Superior temporal gyrus (tissue), 1 donor: ENCODE measurements around the gene CYB5R3.

ENCODE experiments used
- DNase-seq: peaks from one replicate; pipeline ENCODE4 v3.0.0-alpha.2; 2016; ENCODE audit errors: extremely low spot score

The CYB5R3 gene

DNA sequence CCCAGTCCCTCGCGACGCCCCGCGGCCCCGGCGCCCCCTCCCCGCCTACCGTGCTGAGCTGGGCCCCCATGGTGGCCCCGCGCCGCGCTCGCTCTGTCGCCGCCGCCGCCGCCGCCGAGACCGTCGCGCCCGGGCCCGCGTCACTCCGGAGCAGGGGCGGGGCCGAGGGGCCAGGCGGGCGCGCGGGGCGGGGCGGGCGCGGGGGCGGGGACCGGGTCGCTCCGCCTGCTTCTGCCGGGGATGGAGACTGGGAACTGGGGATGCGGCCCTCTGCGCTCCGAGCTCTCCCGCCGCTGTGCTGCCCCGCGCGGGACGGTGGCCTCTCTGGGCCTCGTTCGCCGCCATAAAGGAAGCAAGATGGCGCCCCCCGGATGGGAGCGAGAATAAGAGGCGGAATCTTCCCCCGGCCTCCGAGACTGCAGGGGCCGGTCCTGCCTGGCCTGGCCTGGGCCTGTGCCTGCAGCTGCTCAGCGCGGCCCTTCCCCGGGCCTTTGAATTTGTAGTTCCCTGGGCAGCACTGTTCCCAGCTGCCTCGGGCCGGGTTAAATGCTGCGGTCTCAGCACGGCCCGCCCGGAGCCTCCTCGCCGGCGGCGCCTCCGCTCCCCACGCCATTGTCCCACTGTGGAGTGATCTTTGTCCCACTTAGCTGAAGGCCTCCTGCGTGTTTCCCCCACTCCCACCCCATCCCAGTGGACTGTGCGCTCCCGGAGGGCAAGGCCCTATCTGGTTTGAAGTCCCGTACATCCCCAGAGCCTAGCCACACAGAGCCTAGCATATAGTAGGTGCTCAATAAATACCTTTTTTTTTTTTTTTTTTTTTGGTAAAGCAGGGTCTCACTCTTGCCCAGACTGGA, at the start of gene CYB5R3:
Gene CYB5R3, minus strand, starts transcription at position 147 of the 854 bp plus-strand sequence. Its CDS starts 77 bp downstream, at position 70.
- peak; percentile 73 for DNase-seq

DNA sequence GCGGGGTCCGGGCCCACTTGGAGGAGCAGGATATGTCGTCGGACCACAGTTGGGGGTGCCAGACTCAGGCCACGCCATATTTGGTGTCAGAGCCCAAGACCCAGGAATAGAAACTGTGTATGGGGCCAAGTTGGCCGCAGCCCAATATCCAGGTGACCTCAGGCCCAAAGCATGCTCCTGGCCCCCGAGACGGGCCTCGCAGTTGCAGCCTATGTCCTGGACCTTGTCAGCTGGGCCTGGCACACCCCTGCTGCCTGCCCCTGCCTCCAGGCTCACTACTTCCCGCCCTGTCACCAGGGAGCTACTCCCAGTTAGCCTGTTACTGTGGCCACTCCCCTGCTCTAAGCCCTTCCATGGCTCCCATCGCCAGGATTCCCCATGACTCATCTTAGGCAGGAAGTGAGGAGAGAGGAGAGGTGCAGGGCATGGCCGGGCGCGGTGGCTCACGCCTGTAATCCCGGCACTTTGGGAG, 48.4 kb upstream of the CYB5R3 start:
- DNase-seq, result no peak

DNA sequence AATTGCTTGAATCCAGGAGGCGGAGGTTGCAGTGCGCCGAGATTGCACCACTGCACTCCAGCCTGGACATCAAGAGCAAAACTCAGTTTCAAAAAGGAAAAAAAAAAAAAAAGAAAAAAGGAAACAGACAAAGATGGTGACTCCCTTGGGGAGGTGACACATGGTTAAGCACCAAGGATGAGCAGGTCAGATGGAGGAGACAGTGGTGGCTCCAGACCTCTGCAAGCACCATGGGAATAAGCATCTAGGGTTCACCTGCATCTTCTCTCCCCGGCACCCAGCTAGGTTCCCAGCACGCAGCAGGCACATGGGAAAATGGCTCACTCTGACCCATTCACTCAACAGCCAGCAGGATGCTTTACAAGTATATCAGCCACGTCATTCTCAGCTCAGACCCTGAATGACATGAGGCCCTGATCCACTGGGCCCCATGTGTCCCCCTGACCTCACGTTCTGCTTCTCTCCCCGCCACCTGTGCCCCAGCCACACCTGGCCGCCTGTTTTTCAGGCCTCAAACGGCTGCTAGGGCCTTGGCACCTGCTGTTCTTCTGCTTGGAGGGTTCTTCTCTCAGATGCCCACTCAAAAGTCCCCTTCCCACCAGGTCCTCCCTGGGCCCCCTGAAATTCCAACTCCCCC, 47.3 kb upstream of the CYB5R3 start:
- no peak for DNase-seq

DNA sequence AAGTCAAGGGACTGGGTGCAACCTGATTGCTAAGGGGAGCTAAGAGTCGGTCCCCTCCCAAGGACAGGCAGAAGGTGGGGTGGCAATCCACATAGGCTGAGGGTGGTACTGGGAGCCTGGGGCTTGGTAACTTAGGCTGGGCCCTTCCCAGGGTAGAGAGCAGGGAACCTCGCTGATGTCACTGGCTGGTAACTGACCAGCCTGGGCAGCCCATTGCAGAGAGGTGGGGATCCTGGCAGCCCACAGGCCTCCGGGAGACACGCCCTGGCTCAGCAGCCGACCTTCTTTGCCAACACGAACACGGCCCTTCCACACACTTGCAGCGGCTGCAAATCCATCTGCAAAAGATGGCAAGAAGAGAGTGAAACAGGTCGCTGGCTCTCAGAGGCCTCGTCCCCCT, 46.1 kb upstream of the CYB5R3 start:
- no peak for DNase-seq

DNA sequence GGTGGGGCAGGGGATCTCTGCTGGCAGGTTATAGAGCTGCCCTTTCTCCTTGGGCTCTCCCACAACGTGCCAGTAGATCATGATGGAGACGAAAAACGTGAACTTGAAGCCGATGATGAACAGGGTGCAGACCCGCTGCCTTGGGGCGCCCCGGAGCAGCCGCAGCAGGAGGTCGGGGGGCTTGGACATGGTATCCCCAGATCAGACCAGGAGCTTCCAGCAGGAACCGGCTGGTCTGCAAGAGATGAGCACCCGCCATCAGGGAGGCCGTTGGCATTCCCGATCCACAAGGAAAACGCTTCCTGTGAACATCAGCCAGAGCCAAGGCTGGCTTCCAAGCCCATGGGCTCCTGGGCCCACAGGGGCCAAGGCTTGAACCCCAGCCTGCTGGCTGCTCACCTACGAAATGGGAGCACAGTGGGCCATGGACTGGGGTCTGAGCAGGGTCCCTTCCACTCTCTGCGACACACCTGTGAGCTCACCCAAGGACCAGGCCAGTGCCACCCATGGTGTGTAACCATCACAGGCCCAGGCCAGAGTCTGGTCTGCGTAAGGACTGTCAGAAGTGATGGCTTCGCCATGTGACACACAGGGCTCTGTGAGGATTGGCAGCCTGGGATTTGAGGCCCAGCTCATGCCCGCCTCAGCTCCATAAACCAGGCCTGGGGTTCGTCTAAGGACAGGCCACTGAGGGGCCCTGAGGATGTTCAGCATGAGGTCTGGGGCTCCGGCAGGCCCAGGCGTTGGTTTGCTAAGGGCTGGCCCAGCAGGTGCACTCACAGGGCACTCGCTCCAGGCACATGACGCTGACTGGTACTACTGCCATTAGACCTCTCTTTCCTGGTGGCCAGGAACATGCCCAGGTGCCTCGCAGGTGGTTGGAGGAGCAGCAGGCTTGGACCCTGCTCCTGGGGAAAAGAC, 44.8 kb upstream of the CYB5R3 start:
- no peak for DNase-seq

DNA sequence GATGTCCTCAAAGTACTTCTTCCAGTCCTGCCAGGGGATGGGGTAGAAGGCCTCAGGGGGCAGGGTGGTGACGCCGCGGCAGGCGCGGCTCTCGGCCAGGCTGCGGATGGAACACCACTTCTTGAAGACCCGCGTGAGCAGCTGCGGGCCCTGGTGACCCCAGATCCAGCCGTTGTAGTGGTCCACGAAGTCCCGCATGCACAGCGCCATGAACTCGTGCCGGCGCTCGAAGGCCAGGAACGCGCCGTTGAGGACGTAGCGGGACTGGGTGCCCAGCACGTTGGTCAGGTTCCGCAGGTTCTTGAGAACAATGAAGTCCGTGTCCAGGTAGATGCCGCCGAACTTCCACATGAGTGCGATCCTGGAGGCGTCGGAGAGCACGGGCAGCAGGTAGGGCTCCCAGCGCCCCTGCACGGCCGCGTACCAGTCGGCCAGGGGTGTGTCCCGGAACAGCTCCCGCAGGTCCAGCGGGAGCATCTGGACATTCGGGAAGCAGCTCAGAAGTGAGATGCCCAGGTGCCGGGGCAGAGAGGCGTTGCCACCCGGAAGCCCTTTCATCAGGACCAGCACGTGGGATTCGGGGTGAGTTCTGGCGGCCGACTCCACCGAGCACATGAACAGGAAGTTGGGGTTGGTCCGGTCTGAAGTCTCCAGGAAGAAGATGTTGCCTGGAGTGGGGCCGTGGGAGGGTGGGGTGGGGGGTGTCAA, 44.0 kb upstream of the CYB5R3 start:
- DNase-seq, result no peak

DNA sequence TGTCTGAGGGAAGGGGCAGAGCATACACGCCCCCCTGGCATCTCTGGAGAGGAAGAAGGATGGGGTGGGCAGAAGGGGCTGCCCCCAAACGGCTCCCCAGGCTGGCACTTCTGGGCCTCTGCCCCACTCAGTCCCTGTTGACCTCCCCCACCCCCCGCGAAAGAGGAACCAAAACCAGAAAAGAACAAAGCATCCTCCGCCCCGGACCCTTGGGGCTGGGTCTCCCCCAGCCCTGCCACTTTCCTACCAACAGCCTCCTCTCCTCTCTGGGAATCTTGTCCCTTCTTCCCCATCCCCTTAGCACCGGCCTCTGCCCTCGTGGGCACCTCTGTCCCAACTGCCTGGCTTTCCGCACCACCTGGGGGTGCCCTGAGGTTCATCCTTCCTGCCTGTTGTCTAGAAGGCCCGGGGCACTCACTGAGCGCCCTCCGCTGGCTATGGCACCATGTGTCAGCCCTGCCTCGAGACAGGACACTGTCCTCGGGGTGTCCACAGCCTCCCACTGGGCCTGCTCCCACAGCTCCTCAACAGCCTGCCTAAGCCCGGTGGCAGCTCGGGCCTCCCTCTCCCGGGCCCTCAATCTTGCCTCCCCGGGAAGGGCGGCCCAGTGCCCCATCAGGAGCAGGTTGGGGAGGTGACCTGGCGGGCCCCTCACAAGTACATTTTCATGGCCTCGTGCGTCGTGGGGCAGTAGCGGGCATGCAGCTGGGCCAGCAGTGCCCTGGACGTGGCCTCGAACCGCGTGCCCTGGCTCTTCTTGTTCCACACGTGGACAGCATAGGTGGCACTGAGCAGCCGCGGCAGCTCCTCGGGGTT, 43.3 kb upstream of the CYB5R3 start:
- no peak for DNase-seq

DNA sequence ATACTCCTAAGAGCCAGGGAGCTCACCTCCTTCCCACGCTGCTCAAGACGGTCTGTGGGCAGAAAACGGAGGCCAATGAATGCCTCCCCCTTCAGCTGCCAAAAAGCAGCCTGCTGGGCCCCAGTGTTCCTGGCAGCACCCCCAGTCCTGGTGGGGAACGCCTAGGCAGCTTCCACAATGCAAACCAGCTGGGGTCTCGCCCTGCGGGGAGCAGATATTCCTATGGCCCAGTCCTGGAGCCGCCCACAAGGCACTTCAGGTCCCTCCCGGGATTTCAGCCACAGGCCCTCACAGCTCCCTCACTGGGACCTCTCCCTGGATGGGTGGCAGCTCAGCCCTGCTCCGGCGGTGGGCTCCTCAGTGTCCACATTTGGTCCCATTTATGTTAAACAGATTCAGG, 42.2 kb upstream of the CYB5R3 start:
- DNase-seq, result no peak

DNA sequence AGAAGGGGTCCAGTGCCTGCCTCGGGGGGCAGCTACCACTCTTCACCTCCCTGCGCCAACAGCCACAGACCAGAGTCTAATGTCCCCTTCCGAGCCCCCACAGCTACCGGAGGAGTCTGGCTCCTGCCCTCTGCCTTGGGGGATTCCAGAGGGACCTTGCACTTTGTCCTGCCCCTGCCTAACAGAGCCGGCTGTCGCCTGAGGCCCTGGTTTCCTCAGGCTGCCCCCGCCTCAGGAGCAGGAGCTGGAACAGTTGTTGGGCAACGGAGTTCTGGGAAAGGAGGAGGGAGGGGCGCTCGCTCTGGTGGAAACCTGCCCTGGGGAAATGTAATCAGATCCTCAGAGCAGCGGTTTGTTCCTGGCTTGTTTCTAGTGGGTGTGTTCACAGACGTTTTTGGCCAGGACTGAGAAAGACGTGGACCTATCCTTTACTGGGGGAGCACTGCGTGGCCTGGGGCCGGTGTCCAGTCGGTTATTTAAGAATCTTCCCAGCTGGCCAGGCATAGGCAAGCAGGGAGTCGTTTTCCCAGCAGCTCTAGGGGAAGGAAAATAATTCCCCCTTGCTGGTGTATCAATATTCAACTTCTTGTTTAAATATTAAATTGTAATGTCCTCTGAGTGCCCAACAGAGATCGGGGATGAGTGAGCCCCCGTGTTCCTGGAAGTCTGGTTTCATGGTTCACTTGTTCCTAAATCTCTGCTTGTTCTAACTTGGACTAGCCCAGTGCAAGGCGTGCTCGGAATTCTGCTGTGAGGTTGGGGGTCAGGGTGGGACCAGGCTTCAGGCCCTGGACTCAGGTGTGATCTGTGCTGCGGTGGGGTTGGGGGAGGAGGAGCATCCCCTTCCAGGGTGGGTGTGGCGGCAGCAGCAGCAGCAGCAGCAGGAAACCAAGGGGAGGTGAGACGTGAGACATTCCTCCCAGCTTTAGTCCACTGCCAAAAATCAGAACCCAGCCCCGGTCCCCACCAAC, 39.3 kb upstream of the CYB5R3 start:
- peak; percentile 11 for DNase-seq

DNA sequence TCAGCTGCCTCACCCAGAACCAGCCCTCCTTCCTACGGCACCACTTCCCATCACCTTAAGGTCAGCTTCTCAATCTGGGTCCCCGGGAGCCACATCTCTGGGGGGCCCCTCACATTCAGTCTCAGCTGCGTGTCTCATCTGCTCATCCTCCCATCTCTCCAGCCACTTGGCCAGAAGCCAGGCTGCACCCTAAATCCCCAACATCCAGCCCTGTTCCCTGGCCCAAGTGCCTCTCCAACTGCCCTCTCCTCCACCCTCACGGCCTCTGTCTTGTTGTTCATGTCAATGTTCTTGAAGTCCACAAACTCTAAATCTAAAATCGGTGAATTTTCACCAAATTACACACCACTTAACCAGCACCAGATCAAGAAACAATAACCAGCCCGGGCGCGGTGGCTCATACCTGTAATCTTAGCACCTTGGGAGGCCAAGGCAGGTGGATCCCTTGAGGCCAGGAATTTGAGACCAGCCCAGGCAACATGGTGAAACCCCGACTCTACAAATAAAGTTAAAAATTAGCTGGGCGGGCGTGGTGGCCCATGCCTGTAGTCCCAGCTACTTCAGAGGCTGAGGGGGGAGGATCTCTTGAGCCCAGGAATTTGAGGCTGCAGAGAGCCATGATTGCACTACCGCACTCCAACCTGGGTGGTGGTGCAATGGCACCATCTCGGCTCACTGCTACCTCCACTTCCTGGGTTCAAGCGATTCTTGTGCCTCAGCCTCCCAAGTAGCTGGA, 37.7 kb upstream of the CYB5R3 start:
- no peak for DNase-seq

DNA sequence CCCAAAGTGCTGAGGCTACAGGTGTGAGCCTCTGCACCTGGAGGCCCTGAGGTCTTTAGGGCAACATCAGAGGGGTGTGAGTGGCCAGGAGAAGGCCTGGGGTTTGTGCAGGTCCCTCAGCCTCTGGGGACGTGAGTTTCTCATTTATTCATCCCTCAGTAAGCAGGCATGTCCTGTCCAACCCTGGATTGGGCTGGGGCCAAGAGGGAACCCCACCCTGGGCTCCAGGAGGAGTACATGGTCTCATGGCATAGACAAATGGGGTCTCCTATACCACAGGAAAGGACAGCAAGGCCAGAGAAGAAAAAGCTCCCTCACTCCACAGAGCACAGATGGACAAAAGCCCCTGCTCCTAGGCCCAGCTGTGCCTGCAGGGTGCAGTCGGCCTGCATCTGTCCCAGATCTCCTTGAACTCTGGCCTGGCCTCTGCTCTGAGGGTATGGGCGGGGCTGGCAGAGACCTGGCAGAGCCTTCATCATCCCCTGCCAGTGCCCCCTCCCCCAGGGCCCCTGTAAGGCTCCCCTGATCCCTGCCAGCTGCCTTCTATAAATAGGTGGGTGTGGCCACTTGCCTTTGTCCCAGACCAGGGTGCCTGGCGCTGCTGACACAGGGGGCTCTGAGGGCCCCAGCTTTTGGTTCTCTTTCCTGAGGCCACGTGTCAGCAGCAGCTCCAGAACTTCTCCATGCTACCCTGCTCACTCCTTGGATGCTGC, 36.9 kb upstream of the CYB5R3 start:
- no peak for DNase-seq

DNA sequence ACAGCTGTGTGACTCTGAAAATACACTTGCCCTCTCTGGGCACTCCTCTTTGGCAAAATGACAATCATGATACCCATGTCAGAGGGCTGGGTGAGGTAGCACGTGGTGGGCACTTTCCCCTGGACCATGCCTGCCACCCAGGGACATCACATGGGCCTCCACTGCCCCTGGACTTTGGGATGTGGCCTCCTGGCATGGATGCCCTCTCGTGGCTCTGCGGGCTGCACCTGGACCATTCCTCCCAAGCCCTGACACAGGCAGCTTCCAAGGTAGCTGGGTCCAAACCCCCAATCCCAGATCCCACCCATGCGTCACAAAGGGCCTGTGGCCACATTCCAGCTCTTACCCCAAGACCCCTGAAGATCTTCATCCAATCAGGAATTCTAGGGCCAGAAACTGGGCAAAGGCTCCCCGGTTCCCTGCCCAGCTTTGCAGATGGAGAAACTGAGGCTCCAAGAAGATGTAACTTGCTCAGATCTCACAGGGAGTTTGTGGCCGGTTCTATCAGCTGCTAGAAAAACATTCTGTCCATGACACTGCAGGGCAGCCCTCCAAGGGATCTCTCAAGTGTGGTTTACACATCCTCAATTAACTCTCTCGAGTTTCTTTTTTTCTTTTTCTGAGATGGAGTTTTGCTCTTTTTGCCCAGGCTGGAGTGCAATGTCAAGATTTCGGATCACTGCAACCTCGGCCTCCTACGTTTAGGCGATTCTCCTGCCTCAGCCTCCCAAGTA, 35.4 kb upstream of the CYB5R3 start:
- no peak for DNase-seq

DNA sequence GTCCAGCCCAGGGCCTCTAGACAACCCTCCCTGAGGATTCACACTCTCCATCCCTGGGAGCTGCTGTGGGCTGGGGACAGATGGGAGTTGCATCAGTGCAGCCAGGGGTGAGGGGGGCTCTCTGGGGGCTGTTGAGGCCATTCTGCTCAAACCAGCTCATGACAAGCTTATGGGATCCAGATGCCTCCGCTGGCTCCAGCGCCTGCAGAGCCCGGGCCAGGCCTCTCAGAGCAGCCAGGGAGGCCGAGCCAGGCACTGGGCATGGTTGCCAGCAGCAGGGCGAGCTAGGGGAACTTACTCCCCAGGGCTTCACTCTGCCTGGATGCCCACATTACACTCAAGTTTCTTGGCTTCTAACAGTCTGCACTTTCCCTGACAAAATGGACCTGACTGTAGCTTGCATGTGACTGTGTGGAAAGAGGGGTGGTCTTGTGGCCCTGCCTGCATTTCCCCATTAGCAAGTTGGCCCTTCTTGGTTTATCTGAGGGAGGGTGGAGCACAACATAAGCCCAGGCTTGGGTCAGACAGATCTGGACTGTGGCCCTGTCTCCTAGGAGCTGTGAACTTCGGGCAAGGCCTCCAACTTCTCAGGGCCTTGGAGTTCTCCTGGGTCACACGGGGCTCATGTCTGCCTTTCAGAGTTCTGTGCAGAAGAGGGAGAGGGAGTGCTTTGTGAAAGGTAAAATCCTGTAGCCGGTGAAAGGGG, 34.5 kb upstream of the CYB5R3 start:
- DNase-seq, result no peak

DNA sequence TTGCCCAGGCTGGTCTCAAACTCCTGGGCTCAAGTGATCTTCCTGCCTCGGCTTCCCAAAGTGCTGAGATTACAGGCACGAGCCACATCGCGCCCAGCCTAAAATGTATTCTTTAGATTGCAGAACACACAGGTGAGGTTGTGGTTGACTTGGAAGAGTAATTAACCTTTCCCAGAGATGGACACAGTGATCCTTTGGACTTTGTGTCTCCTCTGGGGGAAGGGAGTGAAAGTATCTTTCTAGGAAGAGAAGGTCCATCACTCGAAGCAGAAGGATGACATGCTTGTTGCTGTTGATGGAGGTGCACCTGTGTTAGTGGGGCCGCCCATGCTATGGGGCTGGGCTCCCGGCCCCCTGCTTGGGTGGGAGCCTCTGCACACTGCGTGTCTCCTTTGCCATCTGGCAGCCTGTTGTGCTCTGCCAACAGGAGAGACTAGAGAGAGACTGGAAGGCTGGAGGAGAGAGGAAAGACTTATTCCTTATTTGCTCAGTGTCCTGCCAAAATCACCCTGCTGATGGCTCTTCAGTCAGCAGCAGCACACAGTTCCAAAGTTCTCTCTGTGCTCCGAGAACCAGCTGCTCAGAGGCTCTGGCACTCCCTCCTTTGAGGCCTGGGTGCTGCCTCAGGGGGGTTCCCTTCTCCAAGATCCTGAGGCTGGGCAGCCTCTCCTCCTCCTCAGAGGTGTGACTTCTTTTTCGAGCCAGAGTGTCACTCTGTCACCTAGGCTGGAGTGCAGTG, 33.1 kb upstream of the CYB5R3 start:
- DNase-seq, result no peak

DNA sequence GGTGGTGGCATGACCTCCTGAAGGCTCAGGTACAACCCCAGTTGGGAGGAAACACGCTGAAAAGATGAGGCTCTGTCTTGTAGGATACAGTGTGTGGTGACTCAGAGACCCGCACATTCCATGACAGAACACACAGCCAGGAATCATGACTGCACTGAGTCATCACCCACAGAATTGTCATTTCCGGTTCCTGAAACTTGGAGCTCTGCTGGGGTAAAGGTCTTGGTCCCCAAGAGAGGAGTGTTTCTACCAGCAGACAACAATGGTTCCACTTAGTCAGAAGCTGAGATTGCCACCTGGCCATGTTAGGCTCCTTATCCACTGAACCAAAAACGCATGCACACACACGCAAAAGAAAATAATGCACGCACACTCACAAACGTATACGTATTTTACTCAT, 31.5 kb upstream of the CYB5R3 start:
- no peak for DNase-seq

DNA sequence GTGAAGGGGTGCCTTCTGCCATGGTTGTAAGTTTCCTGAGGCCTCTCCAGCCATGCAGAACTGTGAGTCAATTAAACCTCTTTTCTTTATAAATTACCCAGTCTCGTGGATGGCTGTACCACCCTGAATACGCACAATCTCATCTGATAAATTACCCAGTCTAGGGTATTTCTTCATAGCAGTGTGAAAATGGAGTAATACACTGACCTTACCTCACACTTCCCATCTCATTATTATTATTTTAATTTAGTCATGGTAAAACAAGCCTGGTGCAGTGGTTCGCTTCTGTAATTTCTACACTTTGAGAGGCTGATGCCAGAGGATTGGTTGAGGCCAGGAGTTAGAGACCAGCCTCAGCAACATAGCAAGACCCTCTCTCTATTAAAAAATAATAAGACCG, 30.5 kb upstream of the CYB5R3 start:
- DNase-seq, result no peak
